ENCODE data around the gene MKRN2. TPM values are rescaled to one million over a fixed set of nuclear protein-coding genes. Genes with fewer than 3 reads are reported as not detected.

MKRN2 gene
- total RNA-seq, 1 experiment from 2014 or later: 27.9 TPM

- Histone ChIP-seq H2AFZ (ENCODE audit: low read depth, low read length, poor library complexity, severe bottlenecking) (no peak overlapping the region), H3K27me3 (ENCODE audit: insufficient read depth, low read length) (no peaks in the 10 kb centered on the region), H3K9ac (ENCODE audit: low read length) (no peak overlapping the region), H3K27ac (ENCODE audit: low read depth, low read length) (no peak overlapping the region), H3K79me2 (ENCODE audit: insufficient read depth, low read length) (peaks cover 8% of the 10 kb centered on the region; the same call in 1 of the 2 replicates), H3K4me1 (ENCODE audit: control insufficient read depth in 1 of 2, insufficient read depth in 2 of 2, low read length in 2 of 2) (no peaks in the 10 kb centered on the region), H3K9me3 (ENCODE audit: control insufficient read depth in 1 of 2, insufficient read depth in 1 of 2, low read depth in 1 of 2, low read length in 2 of 2) (no peaks in the 10 kb centered on the region), H3K9me2 (ENCODE audit: insufficient read depth) (no peaks in the 10 kb centered on the region), H3K36me3 (ENCODE audit: control insufficient read depth in 1 of 2, insufficient read depth in 2 of 2, low read length in 2 of 2) (peaks cover 12 to 34% of the 10 kb centered on the region in 2 experiments; a peak in 3 of 4 replicates), H3K4me2 (ENCODE audit: low read length) (no peak overlapping the region), H4K20me1 (ENCODE audit: insufficient read depth) (no peaks in the 10 kb centered on the region), H3K4me3 (replicated peaks in 1 of 2; ENCODE audit: low read depth in 1 of 2, low read length in 2 of 2) (no peak overlapping the region)
- ChIA-PET RAD21 (ENCODE audit: low non-redundant PET in 1 of 2, low total read pairs in 2 of 2, uncharacterized antibody in 2 of 2, unreplicated experiment in 2 of 2) (no interaction called here), CTCF (no interaction called here), POLR2A (no interaction called here)
- TF ChIP-seq EZH2 (IDR thresholded peaks at IDR 0.05) (no peak), EZH2phosphoT487 (IDR thresholded peaks at IDR 0.05; ENCODE audit: borderline replicate concordance) (no peak), POLR2A (IDR thresholded peaks at IDR 0.05; ENCODE audit: borderline replicate concordance, extremely low read depth, insufficient read depth, insufficient read length) (no peak), ZFX (IDR thresholded peaks at IDR 0.05) (no peak), SIN3A (IDR thresholded peaks at IDR 0.05; ENCODE audit: low read depth) (no peak), RAD21 (IDR thresholded peaks at IDR 0.05; ENCODE audit: low read depth) (no peak), CBX3 (IDR thresholded peaks at IDR 0.05; ENCODE audit: low read depth) (no peak), POLR2AphosphoS5 (IDR thresholded peaks at IDR 0.05; ENCODE audit: low read depth, low read length) (no peak), ZBTB33 (IDR thresholded peaks at IDR 0.05; ENCODE audit: extremely low read depth, insufficient replicate concordance, low read length) (no peak), MAX (IDR thresholded peaks at IDR 0.05) (no peak), ATF3 (IDR thresholded peaks at IDR 0.05) (no peak), FOSL1 (IDR thresholded peaks at IDR 0.05; ENCODE audit: low read depth) (no peak)
- intact Hi-C loops (cut with micrococcal nuclease): no loop called here
- BruUV-seq (replicated peaks): no TSS peak
- DNase-seq (ENCODE audit: low read depth, low spot score): no peak
- ATAC-seq: no peak
Measured at GRCh38 chr3:12513694-12514446, 43.0 kb upstream of the MKRN2 start.

All from HCT116 (cell line).